Endothelial cell of umbilical vein (primary cell): ENCODE results near the gene PRSS57. TPM values are rescaled to one million over a fixed set of nuclear protein-coding genes. Genes with fewer than 3 reads are reported as not detected.
A peak's percentile ranks its signal among the peaks of the same experiment; 100 is the strongest.

Experiments used
- BruUV-seq: library from RNA; stranded (reverse); fragments of 400-500 nt; replicated peaks from 2 replicates; lab custom pipeline; 2021; lab: Mats Ljungman, UMichigan
- CTCF ChIA-PET: fragments of 300-600, 350-600 bp; sonication (Branson Sonifier 250); formaldehyde crosslinking; loops from one replicate; lab custom pipeline; 2021; ENCODE audit warnings: antibody characterized with exemption, inconsistent platforms; lab: Charles Lee
- POLR2A ChIA-PET: fragments of 300-600, 350-600 bp; sonication (Branson Sonifier 250); formaldehyde crosslinking; loops from one replicate; lab custom pipeline; 2021; ENCODE audit warnings: antibody characterized with exemption, inconsistent platforms; lab: Charles Lee
- DNase-seq: peaks from one replicate; pipeline ENCODE4 v3.0.0-alpha.2; 2011; ENCODE audit warnings: low read depth, low spot score
- FAIRE-seq: peaks from 2 replicates; lab custom pipeline; 2011; peaks lifted over from hg19 to GRCh38; lab: Jason Lieb, UNC
- H2AFZ ChIP-seq: 2 replicates; pipeline ENCODE4 v1.6.0; 2012; ENCODE audit warnings: low read depth, low read length, control low read depth, inconsistent platforms
- H3K27ac ChIP-seq: 2 replicates; pipeline ENCODE4 v1.5.1; 2011; ENCODE audit warnings: low read depth, mild to moderate bottlenecking, control low read depth, low read length, moderate library complexity; ENCODE audit not compliant: insufficient read depth
- H3K27me3 ChIP-seq, 2 experiments: 2 replicates each; pipeline versions ENCODE4 v1.6.0 to v1.6.1; 2011; ENCODE audit warnings: low read length in 2 of 2, mixed read lengths in 1 of 2; ENCODE audit not compliant: control insufficient read depth in 2 of 2, insufficient read depth in 2 of 2
- H3K36me3 ChIP-seq, 2 experiments: 2 replicates in 1 of 2; 3 replicates in 1 of 2; pipeline ENCODE4 v1.5.1; 2011; ENCODE audit warnings: low read length in 2 of 2, mild to moderate bottlenecking in 1 of 2, moderate library complexity in 1 of 2; ENCODE audit not compliant: control insufficient read depth in 2 of 2, insufficient read depth in 2 of 2; ENCODE audit errors: extremely low read depth in 1 of 2
- H3K4me1 ChIP-seq: 3 replicates; pipeline ENCODE4 v1.5.1; 2011; ENCODE audit warnings: mild to moderate bottlenecking, low read length; ENCODE audit not compliant: control insufficient read depth, insufficient read depth; ENCODE audit errors: extremely low read depth
- H3K4me2 ChIP-seq: 2 replicates; pipeline ENCODE4 v1.6.1; 2011; ENCODE audit warnings: low read length, control low read depth, mixed read lengths; ENCODE audit not compliant: insufficient read depth
- H3K4me3 ChIP-seq, 3 experiments: fragments of 200-600 bp in 1 of 3; sonication (generic), shearing (Covaris generic) in 1 of 3; replicated peaks in 1 of 3; 2 replicates each; pipeline ENCODE4 v1.5.1; 2011 to 2016; ENCODE audit warnings: control low read depth in 3 of 3, low read length in 3 of 3, mild to moderate bottlenecking in 2 of 3, inconsistent platforms in 1 of 3, low read depth in 1 of 3, moderate library complexity in 1 of 3; ENCODE audit not compliant: insufficient read depth in 1 of 3
- H3K79me2 ChIP-seq: 2 replicates; pipeline ENCODE4 v1.6.0; 2012; ENCODE audit warnings: low read length, inconsistent platforms; ENCODE audit not compliant: control insufficient read depth, insufficient read depth
- H3K9ac ChIP-seq: replicated peaks from 2 replicates; pipeline ENCODE3; 2011; ENCODE audit warnings: low read length, control low read depth; ENCODE audit not compliant: insufficient read depth; ENCODE audit errors: extremely low read depth
- H3K9me1 ChIP-seq: replicated peaks from 3 replicates; pipeline ENCODE4 v1.6.0; 2011; ENCODE audit warnings: mild to moderate bottlenecking, low read length; ENCODE audit not compliant: control insufficient read depth, insufficient read depth; ENCODE audit errors: extremely low read depth
- H3K9me3 ChIP-seq: replicated peaks from 2 replicates; pipeline ENCODE4 v1.5.1; 2012; ENCODE audit warnings: low read length, inconsistent platforms; ENCODE audit not compliant: control insufficient read depth, insufficient read depth
- H4K20me1 ChIP-seq: replicated peaks from 2 replicates; pipeline ENCODE3; 2011; ENCODE audit warnings: mild to moderate bottlenecking, low read length; ENCODE audit not compliant: control insufficient read depth, insufficient read depth; ENCODE audit errors: extremely low read depth
- EZH2 ChIP-seq: IDR thresholded peaks from 2 replicates; pipeline ENCODE4 v1.6.1; 2012; ENCODE audit warnings: borderline replicate concordance, low read depth, mild to moderate bottlenecking, moderate library complexity, low read length, inconsistent platforms; ENCODE audit not compliant: severe bottlenecking
- FOS ChIP-seq: IDR thresholded peaks from 2 replicates; pipeline ENCODE4 v1.6.1; 2011; ENCODE audit warnings: mild to moderate bottlenecking, low read length, moderate library complexity, borderline replicate concordance; ENCODE audit not compliant: insufficient read depth
- GATA2 ChIP-seq: IDR thresholded peaks from 2 replicates; pipeline ENCODE4 v1.7.0; 2011; ENCODE audit warnings: low read depth, mild to moderate bottlenecking, moderate library complexity, mixed read lengths, low read length; ENCODE audit not compliant: insufficient read length, insufficient read depth
- JUN ChIP-seq: IDR thresholded peaks from 2 replicates; pipeline ENCODE4 v1.6.1; 2011; ENCODE audit warnings: borderline replicate concordance, low read depth; ENCODE audit not compliant: insufficient read length, insufficient read depth
- MYC ChIP-seq: IDR thresholded peaks from one replicate; pipeline ENCODE4 v1.6.1; 2011; ENCODE audit warnings: mild to moderate bottlenecking, low read depth, low read length
- POLR2A ChIP-seq: IDR thresholded peaks from 2 replicates; pipeline ENCODE4 v1.6.1; 2012; ENCODE audit warnings: low read depth, mild to moderate bottlenecking, control low read depth, low read length
- POLR2AphosphoS5 ChIP-seq: IDR thresholded peaks from 2 replicates; pipeline ENCODE4 v1.6.1; 2012; ENCODE audit warnings: low read depth, mild to moderate bottlenecking, control low read depth, low read length, moderate library complexity; ENCODE audit not compliant: insufficient read depth
- dilution Hi-C: fragments of 300-500 bp; cut with MboI; formaldehyde crosslinking; loops from one replicate; pipeline ENCODE4 v1.15.0; 2019; ENCODE audit warnings: low sequenced_read_pairs; ENCODE audit not compliant: extremely low pct_ligation_motif_present
- intact Hi-C: fragments of 100-400 bp; cut with micrococcal nuclease; formaldehyde crosslinking; loops from one replicate; pipeline ENCODE4 v1.10.0; 2022
- polyA plus RNA-seq, 4 experiments: library from polyadenylated mRNA; depleted of rRNA in 3 of 4; stranded (reverse) in 3 of 4; unstranded in 1 of 4; fragments of >200 nt; gene quantifications; 2 replicates each; pipeline versions ENCODE4 v1.2.1 to v1.2.3, GENCODE V29; 2011 to 2012; ENCODE audit warnings: missing spikeins in 1 of 4
- total RNA-seq: library from RNA; stranded (reverse); gene quantifications from 2 replicates; pipeline ENCODE4 v1.2.3, GENCODE V29; 2021
- TF ChIP-seq, protein P1 (sequence below): IDR thresholded peaks from 2 replicates; pipeline ENCODE4 v1.6.1; 2011; ENCODE audit not compliant: insufficient read depth, insufficient read length
- TF ChIP-seq, protein P2 (sequence below), 2 donors: IDR thresholded peaks; 1 replicate in 1 of 2; 2 replicates in 1 of 2; pipeline ENCODE4 v1.5.1; 2011; ENCODE audit warnings: low read length in 2 of 2, mild to moderate bottlenecking in 2 of 2, moderate library complexity in 2 of 2, control low read depth in 1 of 2, inconsistent platforms in 1 of 2, low read depth in 1 of 2; ENCODE audit not compliant: insufficient read depth in 1 of 2; ENCODE audit errors: extremely low read depth in 1 of 2

The PRSS57 gene
- total and polyA plus RNA-seq, 2 donors (not counting 3 experiments of a cell fraction or from before 2014, with no cell fraction given), result not detected

DNA sequence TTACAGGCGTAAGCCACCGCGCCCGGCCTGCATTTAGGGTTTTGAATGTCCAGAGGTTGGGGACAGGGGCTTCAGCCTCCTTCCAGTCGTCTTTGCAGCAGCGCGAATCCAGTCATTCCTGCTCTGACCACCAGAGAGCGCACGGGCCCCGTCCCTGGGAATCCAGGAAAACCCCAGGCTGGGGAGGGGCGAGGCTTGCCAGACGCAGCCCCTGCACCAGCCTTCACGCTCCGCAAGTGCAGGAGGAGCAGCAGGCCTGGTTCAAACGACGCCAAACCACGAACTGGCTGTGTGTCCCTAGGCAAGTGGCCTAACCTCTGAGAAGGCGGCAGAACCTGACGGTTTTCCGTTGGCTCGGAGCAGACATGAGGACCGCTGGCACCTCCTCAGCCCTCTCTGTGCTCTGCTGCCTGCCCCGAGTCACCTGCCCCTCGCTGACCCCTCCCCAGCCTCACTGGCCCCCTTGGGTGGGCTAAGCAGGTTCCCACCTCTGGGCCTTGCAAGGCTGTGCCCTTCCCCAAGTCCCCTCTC lies 30.3 kb downstream of the PRSS57 start:
- dilution Hi-C loops (no loop called here), intact Hi-C loops (loop anchor here (1.0 kb wide), 1 partner anchor 69 kb away; no protein-coding TSS in a partner anchor)
- no peak for TF ChIP-seq JUN
- no peak for TF ChIP-seq POLR2AphosphoS5
- no peak for TF ChIP-seq MYC
- TF ChIP-seq, protein P1, sequence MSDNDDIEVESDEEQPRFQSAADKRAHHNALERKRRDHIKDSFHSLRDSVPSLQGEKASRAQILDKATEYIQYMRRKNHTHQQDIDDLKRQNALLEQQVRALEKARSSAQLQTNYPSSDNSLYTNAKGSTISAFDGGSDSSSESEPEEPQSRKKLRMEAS, result peak; percentile 36
- TF ChIP-seq EZH2, result no peak
- TF ChIP-seq POLR2A, result no peak
- no peak for TF ChIP-seq FOS
- TF ChIP-seq, protein P2, sequence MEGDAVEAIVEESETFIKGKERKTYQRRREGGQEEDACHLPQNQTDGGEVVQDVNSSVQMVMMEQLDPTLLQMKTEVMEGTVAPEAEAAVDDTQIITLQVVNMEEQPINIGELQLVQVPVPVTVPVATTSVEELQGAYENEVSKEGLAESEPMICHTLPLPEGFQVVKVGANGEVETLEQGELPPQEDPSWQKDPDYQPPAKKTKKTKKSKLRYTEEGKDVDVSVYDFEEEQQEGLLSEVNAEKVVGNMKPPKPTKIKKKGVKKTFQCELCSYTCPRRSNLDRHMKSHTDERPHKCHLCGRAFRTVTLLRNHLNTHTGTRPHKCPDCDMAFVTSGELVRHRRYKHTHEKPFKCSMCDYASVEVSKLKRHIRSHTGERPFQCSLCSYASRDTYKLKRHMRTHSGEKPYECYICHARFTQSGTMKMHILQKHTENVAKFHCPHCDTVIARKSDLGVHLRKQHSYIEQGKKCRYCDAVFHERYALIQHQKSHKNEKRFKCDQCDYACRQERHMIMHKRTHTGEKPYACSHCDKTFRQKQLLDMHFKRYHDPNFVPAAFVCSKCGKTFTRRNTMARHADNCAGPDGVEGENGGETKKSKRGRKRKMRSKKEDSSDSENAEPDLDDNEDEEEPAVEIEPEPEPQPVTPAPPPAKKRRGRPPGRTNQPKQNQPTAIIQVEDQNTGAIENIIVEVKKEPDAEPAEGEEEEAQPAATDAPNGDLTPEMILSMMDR (IDR thresholded peaks at IDR 0.05; ENCODE audit: extremely low read depth in 1 of 2, insufficient read depth in 1 of 2, low read depth in 1 of 2, low read length in 2 of 2), result peak; percentile 78 to 93
- TF ChIP-seq GATA2, result no peak
- Histone ChIP-seq H4K20me1 (no peaks in the 10 kb centered on the region), H2AFZ (peak overlapping the region; percentile 95), H3K27me3 (no peaks in the 10 kb centered on the region), H3K4me2 (no peak overlapping the region), H3K4me3 (no peak overlapping the region), H3K9me3 (no peaks in the 10 kb centered on the region), H3K27ac (no peak overlapping the region), H3K36me3 (no peaks in the 10 kb centered on the region), H3K4me1 (peaks cover 19% of the 10 kb centered on the region), H3K9me1 (no peaks in the 10 kb centered on the region), H3K79me2 (peaks cover 30% of the 10 kb centered on the region), H3K9ac (no peak overlapping the region)
- DNase-seq (peak; percentile 83), FAIRE-seq (peak; percentile 88)
- CTCF ChIA-PET, result interaction anchor here (1.0 to 3.8 kb wide), 3 partner anchors 67 to 72 kb away, joined by 4 to 49 read pairs (median 7); no protein-coding TSS in a partner anchor
- BruUV-seq, result no TSS peak
- POLR2A ChIA-PET, result no interaction called here
